Duodenal mucosa (tissue), 2 donors: Measurements from ENCODE around the gene EHBP1.

ENCODE experiments used
- H3K27ac ChIP-seq: one replicate; pipeline ENCODE4 v1.7.0; 2013; ENCODE audit warnings: low read depth, low read length
- H3K27me3 ChIP-seq, 2 donors: one replicate each; pipeline ENCODE4 v1.7.0; 2013; ENCODE audit warnings: low read length in 2 of 2, control low read depth in 1 of 2; ENCODE audit not compliant: insufficient read depth in 2 of 2, control insufficient read depth in 1 of 2
- H3K36me3 ChIP-seq, 2 donors: one replicate each; pipeline ENCODE4 v1.7.0; 2013; ENCODE audit warnings: low read length in 2 of 2, control low read depth in 1 of 2; ENCODE audit not compliant: insufficient read depth in 2 of 2, control insufficient read depth in 1 of 2
- H3K4me1 ChIP-seq, 2 donors: one replicate each; pipeline ENCODE4 v1.7.0; 2013; ENCODE audit warnings: low read length in 2 of 2, control low read depth in 1 of 2; ENCODE audit not compliant: insufficient read depth in 2 of 2, control insufficient read depth in 1 of 2
- H3K4me3 ChIP-seq, 2 donors: one replicate each; pipeline ENCODE4 v1.7.0; 2013; ENCODE audit warnings: low read length in 2 of 2, low read depth in 1 of 2
- H3K9ac ChIP-seq, 2 donors: one replicate each; pipeline ENCODE4 v1.7.0; 2013; ENCODE audit warnings: low read length in 2 of 2, low read depth in 1 of 2
- H3K9me3 ChIP-seq, 2 donors: one replicate each; pipeline ENCODE4 v1.7.0; 2013; ENCODE audit warnings: low read length in 2 of 2, control low read depth in 1 of 2; ENCODE audit not compliant: control insufficient read depth in 1 of 2

The EHBP1 gene

GRCh38 chr2:62806231-62806630 is 100.7 kb downstream of the EHBP1 start:
- Histone ChIP-seq H3K4me3 (no peak overlapping the region), H3K9me3 (no peaks in the 10 kb centered on the region), H3K9ac (no peak overlapping the region), H3K27ac (no peak overlapping the region), H3K27me3 (no peaks in the 10 kb centered on the region), H3K36me3 (peaks cover 0 to 6% of the 10 kb centered on the region in 2 donors), H3K4me1 (peaks cover 0 to 5% of the 10 kb centered on the region in 2 donors)

- peaks cover 0 to 6% of the 10 kb centered on the region in 2 donors for H3K36me3 ChIP-seq
- H3K4me1 ChIP-seq = no peaks in the 10 kb centered on the region
- no peaks in the 10 kb centered on the region for H3K9me3 ChIP-seq
- H3K27ac ChIP-seq = no peak overlapping the region
- H3K27me3 ChIP-seq = no peaks in the 10 kb centered on the region
- H3K4me3 ChIP-seq = no peak overlapping the region
- H3K9ac ChIP-seq = no peak overlapping the region
Measured at GRCh38 chr2:62808554-62808953, 103.0 kb downstream of the EHBP1 start.

GRCh38 chr2:62811086-62811485 is 105.6 kb downstream of the EHBP1 start:
- no peaks in the 10 kb centered on the region for H3K27me3 ChIP-seq
- H3K9me3 ChIP-seq = no peaks in the 10 kb centered on the region
- H3K27ac ChIP-seq = no peak overlapping the region
- H3K4me3 ChIP-seq = no peak overlapping the region
- H3K9ac ChIP-seq = no peak overlapping the region
- no peaks in the 10 kb centered on the region for H3K4me1 ChIP-seq
- H3K36me3 ChIP-seq = no peaks in the 10 kb centered on the region

GRCh38 chr2:62811972-62812371 is 106.5 kb downstream of the EHBP1 start:
- Histone ChIP-seq H3K9ac (no peak overlapping the region), H3K36me3 (no peaks in the 10 kb centered on the region), H3K4me3 (no peak overlapping the region), H3K27ac (no peak overlapping the region), H3K27me3 (no peaks in the 10 kb centered on the region), H3K4me1 (no peaks in the 10 kb centered on the region), H3K9me3 (no peaks in the 10 kb centered on the region)

- Histone ChIP-seq H3K36me3 (no peaks in the 10 kb centered on the region), H3K4me3 (no peak overlapping the region), H3K9me3 (no peaks in the 10 kb centered on the region), H3K9ac (no peak overlapping the region), H3K4me1 (no peaks in the 10 kb centered on the region), H3K27ac (no peak overlapping the region), H3K27me3 (no peaks in the 10 kb centered on the region)
Measured at GRCh38 chr2:62812921-62813825, 107.7 kb downstream of the EHBP1 start.

GRCh38 chr2:62814123-62814522 is 108.6 kb downstream of the EHBP1 start:
- H3K4me1 ChIP-seq = no peaks in the 10 kb centered on the region
- H3K36me3 ChIP-seq = no peaks in the 10 kb centered on the region
- no peak overlapping the region for H3K4me3 ChIP-seq
- H3K9me3 ChIP-seq = no peaks in the 10 kb centered on the region
- H3K27me3 ChIP-seq = no peaks in the 10 kb centered on the region
- no peak overlapping the region for H3K9ac ChIP-seq
- no peak overlapping the region for H3K27ac ChIP-seq

GRCh38 chr2:62817348-62817747 is 111.8 kb downstream of the EHBP1 start:
- no peaks in the 10 kb centered on the region for H3K27me3 ChIP-seq
- no peak overlapping the region for H3K27ac ChIP-seq
- no peak overlapping the region for H3K4me3 ChIP-seq
- no peaks in the 10 kb centered on the region for H3K36me3 ChIP-seq
- H3K9ac ChIP-seq = no peak overlapping the region
- H3K9me3 ChIP-seq = no peaks in the 10 kb centered on the region
- H3K4me1 ChIP-seq = peaks cover 0 to 4% of the 10 kb centered on the region in 2 donors

- Histone ChIP-seq H3K4me1 (peaks cover 0 to 9% of the 10 kb centered on the region in 2 donors), H3K27ac (no peak overlapping the region), H3K36me3 (no peaks in the 10 kb centered on the region), H3K4me3 (no peak overlapping the region), H3K9ac (no peak overlapping the region), H3K9me3 (no peaks in the 10 kb centered on the region), H3K27me3 (no peaks in the 10 kb centered on the region)
Measured at GRCh38 chr2:62817995-62818713, 112.6 kb downstream of the EHBP1 start.

GRCh38 chr2:62822549-62822948 is 117.0 kb downstream of the EHBP1 start:
- Histone ChIP-seq H3K9me3 (no peaks in the 10 kb centered on the region), H3K36me3 (peaks cover 0 to 11% of the 10 kb centered on the region in 2 donors), H3K27me3 (no peaks in the 10 kb centered on the region), H3K4me3 (no peak overlapping the region), H3K9ac (no peak overlapping the region), H3K27ac (no peak overlapping the region), H3K4me1 (peaks cover 0 to 9% of the 10 kb centered on the region in 2 donors)

GRCh38 chr2:62824388-62824787 is 118.9 kb downstream of the EHBP1 start:
- Histone ChIP-seq H3K27me3 (no peaks in the 10 kb centered on the region), H3K27ac (no peak overlapping the region), H3K9ac (no peak overlapping the region), H3K4me3 (no peak overlapping the region), H3K4me1 (peaks cover 0 to 9% of the 10 kb centered on the region in 2 donors), H3K9me3 (no peaks in the 10 kb centered on the region), H3K36me3 (peaks cover 0 to 11% of the 10 kb centered on the region in 2 donors)
